Adrenal gland (tissue), 5 donors: ENCODE results near the gene DIAPH2.

ENCODE experiments used
- POLR2A ChIP-seq, 2 donors: fragments of 450-650 bp; IDR thresholded peaks; one replicate each; pipeline ENCODE4 v1.6.1; 2017; ENCODE audit warnings: antibody characterized with exemption in 2 of 2, mild to moderate bottlenecking in 2 of 2, moderate library complexity in 1 of 2
- TF ChIP-seq, protein P1 (sequence below), 6 experiments: fragments of 450-650 bp in 4 of 6; fragments of 200-600 bp in 2 of 6; sonication (generic) in 1 of 6; IDR thresholded peaks; 1 replicate in 5 of 6; 2 replicates in 1 of 6; pipeline versions ENCODE4 v1.5.1 to v1.8.0; 2016 to 2021; ENCODE audit warnings: antibody characterized with exemption in 6 of 6, mild to moderate bottlenecking in 2 of 6, moderate library complexity in 1 of 6
- donor health status: DM: no; HTN: no; CAD: no.

DNA sequence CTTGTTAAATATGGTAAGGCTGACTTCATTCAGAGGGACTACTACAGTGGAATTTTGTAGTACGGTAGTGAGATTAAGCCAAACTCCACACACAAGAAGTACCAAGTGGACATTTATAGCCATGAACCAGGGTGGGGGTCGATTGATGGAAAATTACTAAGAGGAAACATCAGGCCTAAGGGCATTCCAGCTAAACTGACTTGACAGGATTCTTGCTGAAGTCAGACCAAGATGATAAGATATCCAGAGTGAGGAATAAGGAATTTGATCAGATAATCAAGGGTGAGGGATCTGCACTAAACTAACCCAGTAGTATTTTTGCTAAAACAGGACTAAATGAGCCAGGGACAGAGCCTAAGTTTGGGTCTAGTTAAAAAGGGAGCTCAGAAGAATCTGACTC is 796.6 kb downstream of the DIAPH2 start:
- TF ChIP-seq, protein P1, sequence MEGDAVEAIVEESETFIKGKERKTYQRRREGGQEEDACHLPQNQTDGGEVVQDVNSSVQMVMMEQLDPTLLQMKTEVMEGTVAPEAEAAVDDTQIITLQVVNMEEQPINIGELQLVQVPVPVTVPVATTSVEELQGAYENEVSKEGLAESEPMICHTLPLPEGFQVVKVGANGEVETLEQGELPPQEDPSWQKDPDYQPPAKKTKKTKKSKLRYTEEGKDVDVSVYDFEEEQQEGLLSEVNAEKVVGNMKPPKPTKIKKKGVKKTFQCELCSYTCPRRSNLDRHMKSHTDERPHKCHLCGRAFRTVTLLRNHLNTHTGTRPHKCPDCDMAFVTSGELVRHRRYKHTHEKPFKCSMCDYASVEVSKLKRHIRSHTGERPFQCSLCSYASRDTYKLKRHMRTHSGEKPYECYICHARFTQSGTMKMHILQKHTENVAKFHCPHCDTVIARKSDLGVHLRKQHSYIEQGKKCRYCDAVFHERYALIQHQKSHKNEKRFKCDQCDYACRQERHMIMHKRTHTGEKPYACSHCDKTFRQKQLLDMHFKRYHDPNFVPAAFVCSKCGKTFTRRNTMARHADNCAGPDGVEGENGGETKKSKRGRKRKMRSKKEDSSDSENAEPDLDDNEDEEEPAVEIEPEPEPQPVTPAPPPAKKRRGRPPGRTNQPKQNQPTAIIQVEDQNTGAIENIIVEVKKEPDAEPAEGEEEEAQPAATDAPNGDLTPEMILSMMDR (IDR thresholded peaks at IDR 0.05), result no peak
- no peak for TF ChIP-seq POLR2A (IDR thresholded peaks at IDR 0.05)
